OCI-LY3 (cell line): ENCODE data around the gene SLC66A2.

Experiments
- CTCF ChIP-seq: fragments of 200-600, 300-600 bp; sonication (generic); IDR thresholded peaks from 2 replicates; pipeline ENCODE4 v1.5.1; 2014; ENCODE audit warnings: antibody characterized with exemption, low read length, low read depth
- EZH2phosphoT487 ChIP-seq: fragments of 200-600 bp; shearing (Covaris generic); IDR thresholded peaks from 2 replicates; pipeline ENCODE4 v1.6.1; 2018; ENCODE audit warnings: antibody characterized with exemption, mixed run types, low read depth

GRCh38 chr18:79897940-79898625 is 53.4 kb downstream of the SLC66A2 start:
- TF ChIP-seq CTCF (no peak), EZH2phosphoT487 (no peak)
